Frontal cortex (tissue), 4 donors: Measurements from ENCODE around the gene TRPC3. TPM values are rescaled to one million over a fixed set of nuclear protein-coding genes. Genes with fewer than 3 reads are reported as not detected.
"Not testable (repeated sequence)": the region's sequence is repeated elsewhere in the genome, so short reads cannot be mapped to it uniquely, and the experiment has no call there.

Experiments
- DNase-seq, 2 donors: peaks; one replicate each; pipeline ENCODE4 v3.0.0; 2012; ENCODE audit warnings: low spot score in 2 of 2
- FAIRE-seq: peaks from 2 replicates; lab custom pipeline; 2012; peaks lifted over from hg19 to GRCh38; lab: Jason Lieb, UNC
- total RNA-seq: library from RNA; depleted of rRNA; stranded (reverse); fragments of >200 nt; gene quantifications from one replicate; pipeline ENCODE4 v1.2.3, GENCODE V29; 2014
- donor health status: control.
- donor health status: control.
- donor health status: control.

The TRPC3 gene
- total RNA-seq, 1 donor from 2014 or later, result 9.4 TPM

GRCh38 chr4:121950680-121951520 lies 960 bp downstream of the TRPC3 start:
- FAIRE-seq, result no peak
- peak; percentile 44 to 51 for DNase-seq

GRCh38 chr4:121950212-121950679 lies 1.6 kb downstream of the TRPC3 start:
- FAIRE-seq (no peak), DNase-seq (peak; percentile 72 to 80)

GRCh38 chr4:121946644-121947043 lies 5.2 kb downstream of the TRPC3 start:
- no peak for FAIRE-seq
- no peak for DNase-seq

GRCh38 chr4:121943941-121944340 lies 7.9 kb downstream of the TRPC3 start:
- DNase-seq (no peak), FAIRE-seq (no peak)

- no peak for FAIRE-seq
- no peak for DNase-seq
Observed at GRCh38 chr4:121939690-121940089, 12.2 kb downstream of the TRPC3 start.

GRCh38 chr4:121938282-121939092 lies 13.4 kb downstream of the TRPC3 start:
- DNase-seq (no peak), FAIRE-seq (no peak)

- FAIRE-seq, result no peak
- no peak for DNase-seq
Observed at GRCh38 chr4:121936101-121936500, 15.8 kb downstream of the TRPC3 start.

GRCh38 chr4:121934635-121935034 lies 17.2 kb downstream of the TRPC3 start:
- FAIRE-seq (no peak), DNase-seq (no peak)

GRCh38 chr4:121932212-121932974 lies 19.5 kb downstream of the TRPC3 start:
- FAIRE-seq, result no peak
- no peak for DNase-seq

- FAIRE-seq, result no peak
- DNase-seq, result no peak
Observed at GRCh38 chr4:121930304-121930703, 21.6 kb downstream of the TRPC3 start.

- no peak for DNase-seq
- no peak for FAIRE-seq
Observed at GRCh38 chr4:121927948-121928347, 23.9 kb downstream of the TRPC3 start.

GRCh38 chr4:121926490-121926889 lies 25.4 kb downstream of the TRPC3 start:
- not testable (repeated sequence) for FAIRE-seq, DNase-seq

GRCh38 chr4:121923306-121923705 lies 28.6 kb downstream of the TRPC3 start:
- FAIRE-seq, result no peak
- no peak for DNase-seq

- FAIRE-seq, result no peak
- DNase-seq, result no peak
Observed at GRCh38 chr4:121913667-121914066, 38.2 kb downstream of the TRPC3 start.

GRCh38 chr4:121908346-121908745 lies 43.5 kb downstream of the TRPC3 start:
- DNase-seq, result no peak
- no peak for FAIRE-seq

GRCh38 chr4:121900132-121900983 lies 51.5 kb downstream of the TRPC3 start:
- peak; percentile 75 for FAIRE-seq
- peak; percentile 11 to 25 for DNase-seq

GRCh38 chr4:121898150-121898549 lies 53.7 kb downstream of the TRPC3 start:
- FAIRE-seq (no peak), DNase-seq (no peak)

- FAIRE-seq, result no peak
- no peak for DNase-seq
Observed at GRCh38 chr4:121888134-121888533, 63.7 kb downstream of the TRPC3 start.

- no peak for DNase-seq
- no peak for FAIRE-seq
Observed at GRCh38 chr4:121885115-121885514, 66.7 kb downstream of the TRPC3 start.
